Activated CD4-positive, alpha-beta T cell treated with anti-CD3 and anti-CD28 coated beads, Interleukin-10, Interleukin-2, amounts not matched to agents 100 ng/mL and 50 ng/mL, durations not matched to agents 16 hours and 8 hours (primary cell): Measurements from ENCODE around the gene ZC3HAV1.

Experiments used
- DNase-seq: peaks from one replicate; pipeline ENCODE4 v3.0.0-alpha.2; 2020

ZC3HAV1 gene

GRCh38 chr7:139004321-139005090, 105.0 kb downstream of the ZC3HAV1 start:
- DNase-seq = no peak

- no peak for DNase-seq
Measured at GRCh38 chr7:138999414-138999813, 110.1 kb downstream of the ZC3HAV1 start.
